Esophagus muscularis mucosa (tissue), 3 donors: Measurements from ENCODE around the gene MYL3.

Experiments
- POLR2A ChIP-seq: fragments of 450-650 bp; IDR thresholded peaks from one replicate; pipeline ENCODE4 v1.6.1; 2017; ENCODE audit warnings: antibody characterized with exemption, moderate library complexity, mild to moderate bottlenecking, low read depth
- TF ChIP-seq, protein P1 (sequence below), 3 experiments: fragments of 200-600 bp in 2 of 3; fragments of 450-650 bp in 1 of 3; sonication (generic) in 2 of 3; IDR thresholded peaks; one replicate each; pipeline ENCODE4 v1.5.1; 2017 to 2019; ENCODE audit warnings: antibody characterized with exemption in 3 of 3, mild to moderate bottlenecking in 2 of 3, moderate library complexity in 1 of 3

DNA sequence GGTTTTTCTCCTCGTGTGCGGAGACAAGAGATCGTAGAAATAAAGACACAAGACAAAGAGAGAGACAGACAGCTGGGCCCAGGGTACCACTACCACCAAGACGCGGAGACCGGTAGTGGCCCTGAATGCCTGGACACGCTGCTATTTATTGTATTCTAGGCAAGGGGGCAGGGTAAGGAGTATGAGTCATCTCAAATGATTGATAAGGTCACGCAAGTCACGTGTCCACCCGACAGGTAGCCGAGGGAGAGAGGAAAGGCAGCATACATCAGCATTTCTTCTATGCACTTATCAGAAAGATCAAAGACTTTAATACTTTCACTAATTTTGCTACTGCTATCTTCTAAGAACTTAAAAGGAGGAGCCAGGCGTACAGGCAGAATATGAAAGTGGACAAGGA lies 28.2 kb downstream of the MYL3 start:
- TF ChIP-seq, protein P1, sequence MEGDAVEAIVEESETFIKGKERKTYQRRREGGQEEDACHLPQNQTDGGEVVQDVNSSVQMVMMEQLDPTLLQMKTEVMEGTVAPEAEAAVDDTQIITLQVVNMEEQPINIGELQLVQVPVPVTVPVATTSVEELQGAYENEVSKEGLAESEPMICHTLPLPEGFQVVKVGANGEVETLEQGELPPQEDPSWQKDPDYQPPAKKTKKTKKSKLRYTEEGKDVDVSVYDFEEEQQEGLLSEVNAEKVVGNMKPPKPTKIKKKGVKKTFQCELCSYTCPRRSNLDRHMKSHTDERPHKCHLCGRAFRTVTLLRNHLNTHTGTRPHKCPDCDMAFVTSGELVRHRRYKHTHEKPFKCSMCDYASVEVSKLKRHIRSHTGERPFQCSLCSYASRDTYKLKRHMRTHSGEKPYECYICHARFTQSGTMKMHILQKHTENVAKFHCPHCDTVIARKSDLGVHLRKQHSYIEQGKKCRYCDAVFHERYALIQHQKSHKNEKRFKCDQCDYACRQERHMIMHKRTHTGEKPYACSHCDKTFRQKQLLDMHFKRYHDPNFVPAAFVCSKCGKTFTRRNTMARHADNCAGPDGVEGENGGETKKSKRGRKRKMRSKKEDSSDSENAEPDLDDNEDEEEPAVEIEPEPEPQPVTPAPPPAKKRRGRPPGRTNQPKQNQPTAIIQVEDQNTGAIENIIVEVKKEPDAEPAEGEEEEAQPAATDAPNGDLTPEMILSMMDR (IDR thresholded peaks at IDR 0.05), result no peak
- no peak for TF ChIP-seq POLR2A
